NCI-H1436 treated with DMSO at 0.1 percent for 48 hours (cell line): ENCODE measurements around the gene ARPC5.

Experiments used
- DNase-seq: peaks from one replicate; lab custom pipeline; 2025; lab: John Stamatoyannopoulos, UW

Gene ARPC5

GRCh38 chr1:183609759-183610452 lies 25.7 kb downstream of the ARPC5 start:
- DNase-seq, result no peak

- no peak for DNase-seq
These were observed 26.3 kb downstream of the ARPC5 start for GRCh38 chr1:183609313-183609712.

- DNase-seq, result no peak
These were observed 28.1 kb downstream of the ARPC5 start for GRCh38 chr1:183607322-183607980.

- DNase-seq, result no peak
These were observed 29.7 kb downstream of the ARPC5 start for GRCh38 chr1:183605904-183606303.

- no peak for DNase-seq
These were observed 30.8 kb downstream of the ARPC5 start for GRCh38 chr1:183604815-183605214.

GRCh38 chr1:183604038-183604808 lies 31.4 kb downstream of the ARPC5 start:
- no peak for DNase-seq

GRCh38 chr1:183602510-183602909 lies 33.1 kb downstream of the ARPC5 start:
- no peak for DNase-seq

GRCh38 chr1:183600634-183601033 lies 34.9 kb downstream of the ARPC5 start:
- no peak for DNase-seq

- no peak for DNase-seq
These were observed 35.4 kb downstream of the ARPC5 start for GRCh38 chr1:183600136-183600535.

- no peak for DNase-seq
These were observed 37.2 kb downstream of the ARPC5 start for GRCh38 chr1:183598386-183598785.

- DNase-seq, result no peak
These were observed 37.8 kb downstream of the ARPC5 start for GRCh38 chr1:183597656-183598347.

- no peak for DNase-seq
These were observed 39.1 kb downstream of the ARPC5 start for GRCh38 chr1:183596500-183596899.

- DNase-seq, result no peak
These were observed 40.0 kb downstream of the ARPC5 start for GRCh38 chr1:183595537-183595936.

- no peak for DNase-seq
These were observed 42.2 kb downstream of the ARPC5 start for GRCh38 chr1:183593356-183593755.

GRCh38 chr1:183592733-183593132 lies 42.9 kb downstream of the ARPC5 start:
- DNase-seq, result no peak

- DNase-seq, result no peak
These were observed 45.1 kb downstream of the ARPC5 start, which contains the start of gene NCF2 for GRCh38 chr1:183590244-183591191. TSS of gene NCF2 (minus strand) at chr1:183590459. CDS start at chr1:183590329, 130 bp downstream.

GRCh38 chr1:183589874-183590243 lies 45.7 kb downstream of the ARPC5 start:
- no peak for DNase-seq

GRCh38 chr1:183589384-183589783 lies 46.2 kb downstream of the ARPC5 start:
- no peak for DNase-seq

GRCh38 chr1:183588827-183589226 lies 46.8 kb downstream of the ARPC5 start:
- no peak for DNase-seq

GRCh38 chr1:183586926-183587325 lies 48.7 kb downstream of the ARPC5 start:
- no peak for DNase-seq

- DNase-seq, result no peak
These were observed 49.1 kb downstream of the ARPC5 start for GRCh38 chr1:183586455-183586854.
